ENCODE data around the gene NR1I3.
A peak's percentile ranks its signal among the peaks of the same experiment; 100 is the strongest.
"Not testable (repeated sequence)": the region's sequence is repeated elsewhere in the genome, so short reads cannot be mapped to it uniquely, and the experiment has no call there.

NR1I3 gene

DNA sequence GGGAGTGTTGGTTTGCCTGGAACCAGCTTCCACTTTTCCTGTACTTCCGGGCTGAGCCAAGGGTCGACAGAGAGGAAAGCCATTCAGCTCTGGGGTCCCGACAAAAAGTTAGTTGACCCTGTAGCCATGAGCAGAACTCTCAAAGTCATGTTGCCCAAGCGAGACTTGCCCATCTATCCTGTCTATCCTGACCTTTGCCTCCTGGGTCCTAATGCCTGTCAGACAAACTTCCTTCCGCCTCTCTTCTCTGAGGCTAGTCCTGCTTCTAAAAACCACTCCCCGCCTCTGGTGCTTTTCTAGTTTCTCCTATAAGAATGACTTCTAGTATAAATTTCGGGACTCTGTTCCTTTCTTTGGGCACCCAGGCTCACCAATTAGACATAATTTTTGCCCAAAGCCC, 12.8 kb upstream of the NR1I3 start:
- no peak for DNase-seq (ENCODE audit: low read depth)

DNA sequence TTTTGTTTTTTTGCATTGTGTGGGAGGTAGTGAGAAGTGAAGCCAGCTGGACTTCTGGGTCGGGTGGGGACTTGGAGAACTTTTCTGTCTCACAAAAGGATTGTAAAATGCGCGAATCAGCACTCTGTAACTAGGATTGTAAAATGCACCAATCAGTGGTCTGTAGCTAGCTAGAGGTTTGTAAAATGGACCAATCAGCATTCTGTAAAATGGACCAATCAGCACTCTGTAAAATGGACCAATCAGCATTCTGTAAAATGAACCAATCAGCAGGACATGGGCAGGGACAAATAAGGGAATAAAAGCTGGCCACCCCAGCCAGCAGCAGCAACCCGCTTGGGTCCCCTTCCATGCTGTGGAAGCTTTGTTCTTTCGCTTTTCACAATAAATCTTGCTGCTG, 12.1 kb upstream of the NR1I3 start:
- DNase-seq (ENCODE audit: low read depth), result not testable (repeated sequence)

DNA sequence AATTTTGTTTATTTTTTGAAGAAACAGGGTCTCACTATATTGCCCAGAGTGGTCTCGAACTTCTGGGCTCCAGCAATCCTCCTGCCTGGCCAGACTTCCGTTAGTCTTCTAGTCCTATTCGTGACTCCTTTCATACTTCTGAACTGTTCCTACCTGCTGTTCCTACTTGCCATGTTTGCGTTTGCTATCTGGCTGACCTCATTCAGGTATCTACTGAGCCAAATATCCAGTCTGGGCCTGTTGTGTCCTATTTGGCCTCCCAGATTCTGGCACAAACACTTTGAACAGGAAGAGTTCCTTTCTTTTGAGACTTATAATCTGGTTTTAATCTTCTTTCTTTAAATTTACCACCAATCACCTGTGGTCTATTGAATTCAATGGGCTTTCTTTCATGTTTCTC, 6.9 kb upstream of the NR1I3 start:
- DNase-seq (ENCODE audit: low read depth), result no peak

DNA sequence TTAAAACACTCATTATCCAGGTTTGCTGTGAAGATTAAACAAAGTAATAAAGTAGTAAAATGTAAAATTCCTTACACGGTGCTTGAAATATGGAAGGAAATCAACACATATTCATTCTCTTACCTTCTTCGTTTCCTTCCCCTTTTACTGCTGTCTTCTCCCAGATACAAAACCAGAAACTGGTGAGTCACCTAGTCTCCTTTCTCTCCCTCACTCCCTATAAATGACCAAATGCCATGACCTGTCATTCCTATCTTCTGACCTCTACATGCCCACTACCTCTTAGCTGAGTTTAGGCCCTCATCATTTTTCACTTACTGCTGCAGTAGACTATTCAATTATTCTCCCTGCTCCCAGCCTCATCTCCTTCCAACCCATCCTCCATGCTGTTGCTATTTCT, 4.3 kb upstream of the NR1I3 start:
- no peak for DNase-seq (ENCODE audit: low read depth)

DNA sequence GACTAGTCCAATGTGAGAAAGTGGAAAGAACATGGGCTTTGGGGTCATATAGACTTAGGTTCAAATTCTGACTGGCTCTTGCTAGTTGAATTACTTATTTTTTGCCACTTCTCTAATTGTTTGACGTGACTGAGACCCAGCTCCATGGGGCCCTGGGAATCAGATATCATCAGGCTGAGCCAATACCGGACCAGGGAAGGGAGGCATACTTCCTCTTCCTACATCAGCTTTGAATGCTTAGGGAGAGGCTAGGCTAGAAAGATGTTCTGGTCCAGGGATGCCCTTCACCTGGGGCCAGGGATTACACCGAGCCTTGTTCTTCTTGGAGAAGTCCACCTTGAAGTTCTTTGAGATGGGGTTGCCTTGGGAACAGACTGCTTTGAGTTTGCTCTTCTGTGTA, 3.7 kb upstream of the NR1I3 start:
- no peak for DNase-seq (ENCODE audit: low read depth)

DNA sequence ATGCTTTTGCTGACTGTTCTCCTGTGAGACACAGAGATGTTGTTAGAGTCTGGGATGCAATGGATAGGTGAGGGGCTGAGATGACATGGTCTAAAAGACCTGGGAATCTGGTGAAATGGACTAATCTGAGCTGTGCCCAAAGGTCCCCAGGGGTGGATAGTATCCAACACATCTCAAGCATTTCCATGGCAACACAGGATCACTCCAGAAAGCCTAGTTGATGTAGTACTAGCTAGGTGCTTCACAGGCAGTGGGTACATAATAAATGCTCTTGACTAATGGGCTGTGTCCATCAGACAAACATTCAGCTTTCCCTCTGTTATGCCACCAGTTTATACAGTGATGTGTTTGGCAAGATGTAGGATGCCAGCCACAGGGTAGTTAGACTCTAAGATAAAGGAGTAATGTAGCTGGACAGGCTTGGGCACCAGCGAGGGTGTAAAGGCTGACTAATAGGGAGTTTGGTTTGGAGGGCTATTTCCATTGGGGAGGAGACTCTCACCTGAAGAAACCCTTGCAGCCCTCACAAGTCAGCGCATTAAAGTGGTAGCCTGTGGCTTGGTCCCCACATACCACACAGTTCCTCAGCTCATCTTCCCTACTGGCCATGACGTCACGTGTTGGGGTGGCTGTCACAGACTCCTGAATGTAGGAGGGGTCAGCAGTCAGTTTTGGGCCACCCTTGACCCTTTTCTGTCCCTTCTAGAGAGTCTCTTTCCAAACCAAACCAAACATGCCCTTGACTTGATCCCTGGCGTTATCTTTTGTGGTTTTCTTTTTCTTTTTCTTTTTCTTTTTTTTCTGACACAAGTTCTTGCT, 1.8 kb downstream of the NR1I3 start:
- DNase-seq (ENCODE audit: low read depth), result no peak

- DNase-seq (ENCODE audit: low read depth), result no peak
Observed at GRCh38 chr1:161233102-161233501, 4.9 kb downstream of the NR1I3 start.

GRCh38 chr1:161230762-161231161, 7.2 kb downstream of the NR1I3 start:
- no peak for DNase-seq (ENCODE audit: low read depth)

GRCh38 chr1:161229896-161230295, 8.1 kb downstream of the NR1I3 start:
- no peak for DNase-seq (ENCODE audit: low read depth)

DNA sequence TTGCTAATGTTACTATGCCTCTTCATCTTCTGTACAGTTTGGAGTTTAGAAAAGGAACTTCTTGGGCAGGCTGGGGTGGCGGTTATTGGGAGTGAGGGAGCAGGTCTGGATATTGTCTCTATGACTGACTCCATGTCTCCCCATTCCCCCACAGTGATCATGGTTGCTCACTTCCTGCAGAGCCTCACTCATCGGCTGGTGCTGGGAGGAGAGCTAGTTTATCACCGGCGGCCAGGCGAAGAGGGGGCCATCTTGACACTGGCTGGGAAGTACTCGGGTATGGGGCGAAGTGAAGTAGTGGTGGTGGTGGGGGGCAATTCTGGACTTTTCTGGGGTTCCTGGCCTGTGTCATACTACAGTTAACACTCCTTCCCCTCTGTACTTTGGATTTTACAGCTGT, 10.0 kb downstream of the NR1I3 start:
- DNase-seq (ENCODE audit: low read depth), result no peak

DNA sequence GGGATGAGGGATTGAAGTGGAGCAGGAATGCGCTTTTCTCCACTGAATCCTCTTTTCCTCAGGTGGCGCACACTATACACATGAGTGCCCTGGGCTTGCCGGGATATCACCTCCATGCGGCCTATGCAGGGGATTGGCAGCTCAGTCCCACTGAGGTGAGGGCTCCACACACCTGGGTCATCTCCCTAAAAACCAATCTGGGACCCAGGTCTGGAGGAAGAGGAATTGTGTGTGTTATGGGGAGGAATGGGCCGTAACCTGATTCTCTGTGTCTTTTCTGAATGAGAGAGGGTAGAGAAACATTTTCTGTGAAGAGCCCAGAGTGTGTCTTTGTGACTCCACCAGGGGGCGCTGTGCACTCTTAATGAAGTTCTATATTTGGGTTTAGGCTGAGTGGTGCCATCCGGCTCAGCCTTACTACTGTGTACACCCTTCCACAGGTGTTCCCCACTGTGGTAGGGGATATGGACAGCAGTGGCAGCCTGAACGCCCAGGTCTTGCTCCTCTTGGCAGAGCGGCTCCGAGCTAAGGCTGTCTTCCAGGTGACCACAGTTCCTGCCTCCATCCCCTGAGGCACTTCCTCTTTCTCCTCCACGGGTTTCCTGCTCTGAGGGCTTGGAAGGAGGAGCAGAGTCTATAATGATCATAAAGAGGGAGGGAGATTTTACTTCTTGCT, 10.7 kb downstream of the NR1I3 start:
- DNase-seq (ENCODE audit: low read depth), result peak; percentile 50

DNA sequence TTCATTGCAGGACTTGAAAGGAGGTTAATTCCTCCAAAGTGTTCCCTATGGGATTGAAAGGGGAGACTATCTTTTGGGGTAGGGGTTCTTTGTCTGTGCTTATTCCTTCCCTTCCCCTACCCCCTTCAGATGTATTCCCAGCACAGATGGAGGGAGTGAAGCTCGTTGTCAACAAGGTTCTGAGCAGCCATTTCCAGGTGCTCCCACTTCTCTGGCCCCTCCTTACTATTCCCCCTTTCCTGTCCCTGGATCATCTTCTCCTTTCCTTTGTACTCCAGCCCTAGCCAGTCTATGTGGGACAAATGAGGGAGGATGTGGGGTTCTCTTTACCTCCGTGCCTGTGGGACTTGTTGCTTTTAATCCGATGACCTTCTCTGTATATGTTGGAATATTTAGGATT, 11.2 kb downstream of the NR1I3 start:
- DNase-seq (ENCODE audit: low read depth), result no peak

DNA sequence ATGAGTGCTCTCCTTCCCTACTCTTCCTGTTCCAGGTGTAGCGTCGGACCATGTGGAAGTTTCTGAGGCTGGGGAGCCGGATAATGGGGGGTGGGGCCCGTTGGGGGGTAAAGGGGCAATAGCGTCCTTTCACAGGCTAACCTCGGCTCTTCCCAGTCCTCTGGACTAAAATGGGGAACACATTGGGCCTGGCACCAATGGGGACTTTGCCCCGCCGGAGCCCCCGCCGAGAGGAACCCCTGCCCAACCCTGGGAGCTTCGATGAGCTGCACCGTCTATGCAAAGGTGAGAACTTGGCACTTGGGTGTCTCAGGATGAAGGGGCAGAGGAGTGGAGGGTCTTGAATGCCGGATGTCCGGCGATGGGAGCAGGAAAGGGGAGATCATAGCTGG, 11.7 kb downstream of the NR1I3 start:
- no peak for DNase-seq (ENCODE audit: low read depth)

DNA sequence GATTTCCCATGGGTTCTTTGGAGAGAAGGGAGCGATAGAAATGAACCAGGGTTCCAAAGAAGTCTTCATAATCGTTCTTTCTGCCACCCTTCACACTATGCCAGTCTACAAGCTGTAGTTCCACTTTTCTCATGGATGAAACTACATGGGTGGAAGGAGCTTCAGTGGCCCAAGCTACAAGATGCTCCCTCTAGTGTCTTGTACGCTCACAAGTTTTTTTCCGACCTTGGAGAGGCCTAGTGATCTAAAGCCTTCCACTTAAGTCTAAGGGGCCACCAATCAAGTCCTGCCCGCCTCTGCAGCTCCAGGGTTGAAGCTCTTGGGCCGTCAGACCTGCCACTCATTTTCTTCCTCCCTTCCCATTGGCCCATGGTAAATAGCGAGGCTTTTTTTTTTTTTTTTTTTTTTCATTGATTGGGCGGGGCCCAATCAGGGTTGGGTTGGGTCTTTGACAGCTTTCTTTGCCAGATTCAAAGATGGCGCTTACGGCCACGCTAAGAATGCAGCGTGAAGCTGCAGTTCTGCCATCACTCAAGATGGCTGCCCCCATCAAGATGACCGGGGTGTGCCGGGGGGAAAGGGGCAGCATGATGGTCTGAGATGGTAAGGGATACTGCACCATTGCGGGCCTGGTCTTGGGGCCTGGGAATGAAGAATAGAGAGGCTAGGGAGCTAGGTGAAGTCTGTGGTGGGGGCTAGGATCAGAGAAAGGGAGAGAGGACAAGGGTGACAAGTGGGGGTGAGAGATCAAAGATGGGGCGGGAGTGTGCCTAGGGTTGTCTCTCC, 12.3 kb downstream of the NR1I3 start, which contains the start of gene TOMM40L:
Gene TOMM40L, plus strand, starts transcription at position 527 of the 786 bp plus-strand sequence. CDS start 430 bp downstream, outside the sequence.
- DNase-seq (ENCODE audit: low read depth), result peak; percentile 100

GRCh38 chr1:161225178-161225533, 12.8 kb downstream of the NR1I3 start:
- no peak for DNase-seq (ENCODE audit: low read depth)

- DNase-seq (ENCODE audit: low read depth), result not testable (repeated sequence)
Observed at GRCh38 chr1:161224695-161225087, 13.3 kb downstream of the NR1I3 start.

DNA sequence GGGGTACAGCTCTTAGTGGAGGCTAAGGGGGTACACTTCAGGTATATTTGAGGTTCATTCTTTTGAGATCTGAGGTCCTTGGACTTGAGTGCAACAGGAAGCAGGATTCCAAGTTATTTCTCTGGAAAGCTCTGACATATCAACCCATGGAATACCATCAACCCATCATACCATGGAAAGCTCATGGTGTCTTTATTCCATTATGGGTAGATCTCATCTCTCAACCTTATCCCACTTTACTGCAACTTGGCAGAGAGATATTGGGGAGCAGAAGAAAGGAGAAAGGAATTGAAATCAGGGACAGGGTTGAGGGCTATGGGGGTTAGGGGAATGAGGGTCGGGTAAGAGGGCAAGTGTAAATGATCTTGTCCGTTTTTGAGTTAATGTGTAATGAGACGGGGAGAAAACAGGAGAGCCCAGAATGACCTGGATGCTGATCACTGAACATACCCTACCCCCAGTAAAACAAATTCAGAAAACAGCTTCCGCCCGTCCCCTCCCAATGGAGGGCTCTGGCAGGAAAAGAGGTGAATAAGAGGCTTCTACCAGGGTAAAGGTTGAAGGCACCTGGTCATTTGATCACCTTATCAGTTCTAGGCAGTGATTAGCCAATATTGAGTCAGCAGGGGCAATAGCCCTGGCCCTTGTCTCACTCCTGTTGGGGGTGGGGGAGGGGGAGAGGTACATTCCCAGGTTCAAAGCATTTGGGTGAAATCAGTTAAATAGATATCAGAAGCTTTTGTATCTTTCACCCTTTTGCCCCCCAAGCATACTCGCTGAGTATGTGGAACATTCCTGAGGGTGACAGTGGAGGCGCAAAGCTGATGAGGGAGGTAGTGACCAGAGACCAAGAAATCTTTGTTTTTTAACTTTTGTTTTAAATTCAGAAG, 14.0 kb downstream of the NR1I3 start:
- no peak for DNase-seq (ENCODE audit: low read depth)

DNA sequence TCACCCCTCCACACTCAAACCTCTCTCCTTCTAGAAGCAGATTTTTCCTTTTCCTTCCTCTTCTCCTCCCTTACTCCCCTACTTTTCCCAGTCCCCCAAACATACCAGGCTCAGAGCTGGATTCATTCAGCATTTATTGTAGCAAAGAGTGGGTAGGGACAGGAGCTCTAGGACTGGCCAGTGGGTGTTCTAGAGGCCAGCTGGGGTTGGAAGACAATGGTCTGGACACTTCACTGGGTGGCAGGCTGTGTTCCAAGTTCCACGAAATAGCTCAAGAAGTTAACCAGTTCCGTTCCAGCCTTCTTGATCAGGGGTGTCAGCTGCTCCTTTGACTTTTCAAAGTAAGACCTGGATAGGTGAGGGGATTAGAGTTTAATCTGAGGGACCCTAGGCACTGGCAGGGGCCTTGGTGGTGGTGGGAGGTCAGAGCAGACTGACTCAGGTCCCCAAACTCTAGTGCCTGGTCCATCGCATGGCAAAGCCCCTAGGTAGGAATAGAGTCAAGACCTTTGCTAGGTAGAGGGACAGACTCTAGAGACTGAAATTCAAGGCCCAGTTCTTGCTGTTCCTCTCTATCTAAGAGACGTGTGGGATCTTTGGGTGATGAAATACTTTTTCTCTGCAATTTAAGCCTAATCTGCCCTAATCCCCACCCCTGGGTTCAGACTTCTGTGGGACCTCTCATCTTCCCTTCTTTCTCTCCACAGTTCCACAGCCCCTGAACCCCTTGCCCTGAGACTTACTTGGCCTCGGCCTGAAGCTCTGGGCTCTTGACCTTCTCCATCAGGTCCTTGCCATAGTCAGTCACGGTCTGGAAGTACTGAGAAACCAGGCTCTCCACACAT, 15.6 kb downstream of the NR1I3 start:
- no peak for DNase-seq (ENCODE audit: low read depth)

DNA sequence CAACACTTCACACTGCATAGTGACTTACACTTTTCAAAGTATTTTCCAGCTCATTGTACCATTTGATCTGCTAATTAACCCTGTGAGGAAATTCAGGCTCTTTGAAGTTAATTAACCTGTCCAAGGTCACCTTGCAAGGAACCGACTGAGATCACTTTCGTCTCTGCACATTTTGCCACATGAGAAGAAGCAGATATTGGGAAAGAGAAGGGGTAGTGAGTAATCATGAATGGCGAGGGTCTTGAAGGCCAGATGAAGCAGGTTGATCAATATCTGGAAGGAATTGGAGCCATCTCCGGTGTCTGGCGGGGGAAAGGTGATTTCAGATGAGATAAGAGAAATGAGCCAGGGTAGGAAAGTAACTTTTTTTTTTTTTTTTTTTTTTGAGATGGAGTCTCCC, 18.0 kb downstream of the NR1I3 start:
- no peak for DNase-seq (ENCODE audit: low read depth)

- no peak for DNase-seq (ENCODE audit: low read depth)
Observed at GRCh38 chr1:161219078-161219892, 18.7 kb downstream of the NR1I3 start.

Data from amniotic epithelial cell (primary cell).